Suprapubic skin (tissue), 4 donors: ENCODE measurements around the gene ANKRD22. TPM values are rescaled to one million over a fixed set of nuclear protein-coding genes. Genes with fewer than 3 reads are reported as not detected.
A peak's percentile ranks its signal among the peaks of the same experiment; 100 is the strongest.

Source experiments
- DNase-seq, 2 donors: peaks; one replicate each; pipeline ENCODE4 v3.0.0-alpha.2; 2019; ENCODE audit warnings: low spot score in 2 of 2
- H3K27ac ChIP-seq: fragments of 200-600 bp; sonication (generic); one replicate; pipeline ENCODE4 v1.5.1; 2019
- H3K27me3 ChIP-seq: fragments of 200-600 bp; sonication (generic); one replicate; pipeline ENCODE4 v1.5.1; 2019
- H3K36me3 ChIP-seq: fragments of 200-600 bp; sonication (generic); one replicate; pipeline ENCODE4 v1.5.1; 2019
- H3K4me1 ChIP-seq: fragments of 200-600 bp; sonication (generic); one replicate; pipeline ENCODE4 v1.5.1; 2019
- H3K4me3 ChIP-seq: fragments of 200-600 bp; sonication (generic); one replicate; pipeline ENCODE4 v1.5.1; 2019; ENCODE audit warnings: mild to moderate bottlenecking
- H3K9me3 ChIP-seq: fragments of 200-600 bp; sonication (generic); one replicate; pipeline ENCODE4 v1.5.1; 2019
- EP300 ChIP-seq: sonication (generic); formaldehyde crosslinking; IDR thresholded peaks from one replicate; pipeline ENCODE4 v1.6.1; 2017; ENCODE audit warnings: antibody characterized with exemption
- POLR2A ChIP-seq, 2 donors: fragments of 450-650 bp; IDR thresholded peaks; one replicate each; pipeline ENCODE4 v1.6.1; 2017; ENCODE audit warnings: antibody characterized with exemption in 2 of 2, mild to moderate bottlenecking in 2 of 2, moderate library complexity in 2 of 2
- POLR2AphosphoS5 ChIP-seq, 3 donors: sonication (generic); formaldehyde crosslinking; IDR thresholded peaks; one replicate each; pipeline ENCODE4 v1.6.1; 2017; ENCODE audit warnings: antibody characterized with exemption in 3 of 3
- WGBS: methylation state at CpG from one replicate; pipeline ENCODE4 v1.1.5; 2018; 5-methylcytosine and 5-hydroxymethylcytosine counted together
- total RNA-seq, 4 donors: library from RNA; depleted of rRNA; stranded (reverse); fragments of >200 nt; gene quantifications; one replicate each; pipeline ENCODE4 v1.1.0, GENCODE V29; 2016
- TF ChIP-seq, protein P1 (sequence below), 2 donors: fragments of 200-600 bp in 1 of 2; fragments of 450-650 bp in 1 of 2; sonication (generic) in 1 of 2; IDR thresholded peaks; one replicate each; pipeline ENCODE4 v1.5.1; 2016 to 2019; ENCODE audit warnings: antibody characterized with exemption in 2 of 2, mild to moderate bottlenecking in 1 of 2, moderate library complexity in 1 of 2

The ANKRD22 gene
- total RNA-seq, 4 donors from 2014 or later: 19.6 to 30.1 (median 29.3) TPM

DNA sequence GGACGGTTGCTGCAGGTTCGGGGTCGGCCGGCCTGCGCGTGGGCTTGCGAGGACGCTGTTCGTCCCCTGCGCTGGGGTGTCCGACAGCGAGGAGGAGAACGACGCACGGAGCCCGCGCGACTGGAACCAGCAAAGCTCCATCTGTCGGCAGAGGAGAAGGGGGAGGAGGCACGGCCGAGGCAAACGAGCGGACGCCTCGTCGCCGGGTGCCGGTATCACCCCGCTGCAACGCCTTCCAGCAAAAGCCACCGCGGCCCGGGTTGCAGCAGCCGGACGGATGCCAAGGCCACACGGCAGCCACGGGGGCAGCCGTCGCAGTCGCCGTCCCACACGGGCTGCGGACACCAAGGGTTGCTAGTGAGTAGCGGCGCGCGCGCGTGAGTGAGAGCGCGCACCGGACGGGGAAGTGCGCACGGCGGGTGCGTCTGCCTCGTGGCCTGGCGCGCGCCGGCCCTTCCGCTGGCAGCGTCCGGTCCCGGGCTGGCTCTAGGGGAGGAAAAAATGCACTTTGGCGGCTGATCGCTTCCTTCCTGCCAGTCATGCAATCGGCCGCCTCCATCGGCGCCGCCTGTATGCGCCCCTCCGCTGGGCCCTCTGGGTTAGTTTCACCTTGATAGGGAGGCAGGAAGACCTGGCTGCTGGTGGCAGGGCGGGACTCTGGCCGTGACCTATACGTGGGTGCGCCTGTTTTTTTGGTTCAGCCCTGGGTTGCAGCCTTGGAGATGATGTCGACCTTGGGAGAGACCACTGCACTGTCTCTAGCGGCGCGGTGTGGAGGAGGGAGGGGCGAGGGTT is 28.8 kb upstream of the ANKRD22 start:
- peak overlapping the region; percentile 65 for H3K4me3 ChIP-seq
- peak; percentile 86 to 89 for DNase-seq
- no peaks in the 10 kb centered on the region for H3K36me3 ChIP-seq
- no peaks in the 10 kb centered on the region for H3K9me3 ChIP-seq
- no peaks in the 10 kb centered on the region for H3K27me3 ChIP-seq
- TF ChIP-seq POLR2A (IDR thresholded peaks at IDR 0.05) (peak in 1 of 2 donors; percentile 69), EP300 (no peak), POLR2AphosphoS5 (IDR thresholded peaks at IDR 0.05) (peak; percentile 11 to 86 (median 77))
- TF ChIP-seq, protein P1, sequence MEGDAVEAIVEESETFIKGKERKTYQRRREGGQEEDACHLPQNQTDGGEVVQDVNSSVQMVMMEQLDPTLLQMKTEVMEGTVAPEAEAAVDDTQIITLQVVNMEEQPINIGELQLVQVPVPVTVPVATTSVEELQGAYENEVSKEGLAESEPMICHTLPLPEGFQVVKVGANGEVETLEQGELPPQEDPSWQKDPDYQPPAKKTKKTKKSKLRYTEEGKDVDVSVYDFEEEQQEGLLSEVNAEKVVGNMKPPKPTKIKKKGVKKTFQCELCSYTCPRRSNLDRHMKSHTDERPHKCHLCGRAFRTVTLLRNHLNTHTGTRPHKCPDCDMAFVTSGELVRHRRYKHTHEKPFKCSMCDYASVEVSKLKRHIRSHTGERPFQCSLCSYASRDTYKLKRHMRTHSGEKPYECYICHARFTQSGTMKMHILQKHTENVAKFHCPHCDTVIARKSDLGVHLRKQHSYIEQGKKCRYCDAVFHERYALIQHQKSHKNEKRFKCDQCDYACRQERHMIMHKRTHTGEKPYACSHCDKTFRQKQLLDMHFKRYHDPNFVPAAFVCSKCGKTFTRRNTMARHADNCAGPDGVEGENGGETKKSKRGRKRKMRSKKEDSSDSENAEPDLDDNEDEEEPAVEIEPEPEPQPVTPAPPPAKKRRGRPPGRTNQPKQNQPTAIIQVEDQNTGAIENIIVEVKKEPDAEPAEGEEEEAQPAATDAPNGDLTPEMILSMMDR (IDR thresholded peaks at IDR 0.05): peak in 1 of 2 donors; percentile 24
- peaks cover 36% of the 10 kb centered on the region for H3K4me1 ChIP-seq
- 0% methylated on average over 38 of the region's 84 CpGs for WGBS
- peak overlapping the region; percentile 93 for H3K27ac ChIP-seq

DNA sequence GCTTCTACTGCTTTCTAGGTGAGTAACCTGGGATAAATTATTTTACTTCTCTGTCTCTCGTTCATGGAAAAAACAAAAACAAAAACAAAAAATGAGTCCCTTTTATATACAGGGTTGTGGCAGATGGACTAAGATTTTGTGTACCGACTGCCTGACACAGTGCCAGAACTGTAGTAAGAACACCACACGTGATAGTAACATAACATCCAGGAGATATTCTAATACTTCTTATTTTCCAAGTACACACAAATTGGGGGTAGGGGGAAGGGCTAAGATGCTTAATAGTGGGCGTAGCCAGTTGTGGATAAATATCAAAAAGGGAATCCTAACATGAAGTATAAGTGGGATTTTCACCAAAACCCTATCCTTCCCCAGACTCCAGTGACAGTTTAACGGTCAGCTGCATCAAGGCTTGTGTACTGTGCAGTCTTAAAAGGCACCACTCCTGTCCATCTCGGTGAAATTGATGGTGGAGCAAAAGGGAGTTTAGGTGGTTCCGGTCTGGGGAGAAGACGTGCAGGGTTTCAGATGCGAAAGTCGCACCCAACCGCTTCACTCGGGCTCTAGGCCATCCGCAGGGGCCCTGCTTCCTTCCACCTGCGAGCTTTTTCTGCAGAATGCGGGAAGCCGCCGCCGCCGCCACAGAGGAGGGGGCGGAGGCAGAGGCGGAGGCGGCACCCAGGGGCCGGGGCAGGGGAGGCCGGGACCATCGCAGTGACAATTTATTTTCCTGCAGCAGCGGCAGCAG is 28.1 kb upstream of the ANKRD22 start, which contains the start of gene STAMBPL1:
Gene STAMBPL1, plus strand, starts transcription at position 712 of the 748 bp plus-strand sequence. CDS start 21,464 bp downstream, outside the sequence.
- 6% methylated on average over 13 of the region's 26 CpGs for WGBS

DNA sequence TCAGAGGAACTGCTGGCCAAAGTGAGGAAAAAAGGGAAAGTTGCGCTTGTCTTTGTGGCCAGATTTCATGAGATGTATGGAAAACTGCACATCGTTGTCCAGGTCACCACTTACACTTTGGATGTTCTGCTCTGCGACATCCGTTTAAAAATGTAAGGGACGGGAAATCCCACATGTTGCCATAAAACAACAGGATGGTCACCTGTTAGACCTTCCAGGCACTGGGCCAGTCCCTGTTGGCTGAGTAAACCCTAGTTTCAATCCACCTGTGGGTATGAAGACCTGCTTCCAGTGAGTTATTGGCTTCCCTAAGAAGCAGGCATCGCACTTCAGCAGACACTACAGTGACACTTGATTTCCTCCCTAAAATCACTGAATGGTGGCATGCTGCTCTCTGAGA is 25.7 kb upstream of the ANKRD22 start:
- no peaks in the 10 kb centered on the region for H3K36me3 ChIP-seq
- TF ChIP-seq POLR2A (IDR thresholded peaks at IDR 0.05) (no peak), POLR2AphosphoS5 (IDR thresholded peaks at IDR 0.05) (no peak), EP300 (no peak)
- TF ChIP-seq, protein P1 (IDR thresholded peaks at IDR 0.05): no peak
- no peaks in the 10 kb centered on the region for H3K27me3 ChIP-seq
- no peaks in the 10 kb centered on the region for H3K9me3 ChIP-seq
- H3K4me3 ChIP-seq: no peak overlapping the region
- H3K4me1 ChIP-seq: peaks cover 26% of the 10 kb centered on the region
- H3K27ac ChIP-seq: no peak overlapping the region
- DNase-seq: no peak
- 93% methylated on average over 6 of the region's 6 CpGs for WGBS

More for the DNA sequence above, 28.1 kb upstream of the ANKRD22 start, which contains the start of gene STAMBPL1:
- DNase-seq: peak; percentile 75 to 77
- Histone ChIP-seq H3K27ac (peak within 1 kb of the TSS; percentile 93), H3K4me1 (peaks cover 36% of the 10 kb centered on the region), H3K27me3 (no peaks in the 10 kb centered on the region), H3K36me3 (no peaks in the 10 kb centered on the region), H3K9me3 (no peaks in the 10 kb centered on the region), H3K4me3 (peak within 1 kb of the TSS; percentile 65)
- TF ChIP-seq EP300: no peak
- TF ChIP-seq POLR2AphosphoS5 (IDR thresholded peaks at IDR 0.05): no peak
- TF ChIP-seq, protein P1 (IDR thresholded peaks at IDR 0.05): no peak
- no peak for TF ChIP-seq POLR2A (IDR thresholded peaks at IDR 0.05)

DNA sequence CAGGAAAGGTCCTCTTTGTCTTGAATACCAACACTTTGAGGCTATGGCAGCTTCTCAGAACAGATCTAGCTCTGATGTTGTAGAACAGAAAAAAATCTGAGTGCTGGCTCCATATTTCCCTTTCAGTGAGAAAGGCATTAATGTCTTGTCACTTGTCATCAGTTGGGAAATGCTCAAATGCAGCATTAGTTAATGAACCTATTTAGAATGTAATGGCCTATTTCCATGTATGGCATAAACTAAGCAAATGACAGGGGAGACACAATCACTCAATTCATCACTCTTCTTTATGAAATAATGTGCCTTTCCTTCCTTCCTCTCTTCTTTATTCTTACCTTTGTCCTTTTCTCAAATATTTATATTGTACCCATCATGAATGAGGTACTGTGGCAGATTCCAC is 23.4 kb upstream of the ANKRD22 start:
- Histone ChIP-seq H3K27ac (no peak overlapping the region), H3K4me1 (peaks cover 10% of the 10 kb centered on the region), H3K36me3 (no peaks in the 10 kb centered on the region), H3K27me3 (no peaks in the 10 kb centered on the region), H3K4me3 (no peak overlapping the region), H3K9me3 (no peaks in the 10 kb centered on the region)
- DNase-seq: no peak
- no peak for TF ChIP-seq EP300
- TF ChIP-seq, protein P1 (IDR thresholded peaks at IDR 0.05): no peak
- TF ChIP-seq POLR2A (IDR thresholded peaks at IDR 0.05): no peak
- no peak for TF ChIP-seq POLR2AphosphoS5 (IDR thresholded peaks at IDR 0.05)

DNA sequence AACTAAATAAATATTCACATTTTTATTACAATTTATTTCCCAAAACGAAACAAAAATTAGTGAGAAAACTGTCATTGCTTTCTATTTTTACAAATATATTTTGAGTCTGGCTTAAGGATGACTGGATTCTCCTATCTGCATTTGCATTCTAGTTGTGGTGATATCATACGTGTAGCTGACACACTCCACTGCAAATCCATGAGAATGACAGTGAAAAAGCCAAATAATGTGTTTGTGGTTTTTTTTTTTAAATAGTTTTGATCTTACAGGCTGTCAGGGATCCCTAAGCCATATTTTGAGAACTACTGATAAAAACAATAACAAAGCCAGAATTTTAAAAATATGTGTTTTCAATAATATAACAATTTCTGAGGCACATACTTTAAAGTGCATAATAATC is 22.6 kb upstream of the ANKRD22 start:
- no peak for TF ChIP-seq POLR2AphosphoS5 (IDR thresholded peaks at IDR 0.05)
- TF ChIP-seq POLR2A (IDR thresholded peaks at IDR 0.05): no peak
- TF ChIP-seq EP300: no peak
- TF ChIP-seq, protein P1 (IDR thresholded peaks at IDR 0.05): no peak
- 78% methylated on average over 2 of the region's 2 CpGs for WGBS

More for the DNA sequence above, 22.6 kb upstream of the ANKRD22 start:
- no peaks in the 10 kb centered on the region for H3K36me3 ChIP-seq
- no peaks in the 10 kb centered on the region for H3K9me3 ChIP-seq
- H3K4me1 ChIP-seq: peaks cover 3% of the 10 kb centered on the region
- no peak for DNase-seq
- H3K27ac ChIP-seq: no peak overlapping the region
- H3K27me3 ChIP-seq: no peaks in the 10 kb centered on the region
- H3K4me3 ChIP-seq: no peak overlapping the region
